ENCODE data around the gene SLC2A1. TPM values are rescaled to one million over a fixed set of nuclear protein-coding genes. Genes with fewer than 3 reads are reported as not detected.

SLC2A1 gene
- total and polyA plus RNA-seq, 9 of the 15 experiments (the other 6 are each of a cell fraction or from before 2014, with no cell fraction given): 12.6 to 153 (median 48.0) TPM

- H3K9me1 ChIP-seq (ENCODE audit: control insufficient read depth, insufficient read depth, low read length): no peaks in the 10 kb centered on the region
- intact Hi-C loops (cut with micrococcal nuclease) (no loop called here), in situ Hi-C loops (cut with MboI) (no loop called here)
- no peak for ATAC-seq
- no peaks in the 10 kb centered on the region for H4K20me1 ChIP-seq (replicated peaks; ENCODE audit: control insufficient read depth, insufficient read depth, low read length)
- WGBS (ENCODE audit: insufficient coverage, low coverage, missing lambda C conversion rate): 65% methylated on average over 14 of the region's 14 CpGs
- TF ChIP-seq ZNF644 (tag; IDR thresholded peaks at IDR 0.05; ENCODE audit: low read depth) (no peak), YBX1 (IDR thresholded peaks at IDR 0.05) (no peak), HDAC3 (IDR thresholded peaks at IDR 0.05; ENCODE audit: borderline replicate concordance, partially characterized antibody) (no peak), ZFP36 (IDR thresholded peaks at IDR 0.05; ENCODE audit: low read depth, low read length, partially characterized antibody) (no peak), PYGO2 (tag; IDR thresholded peaks at IDR 0.05) (no peak), FOSL1 (tag; conservative IDR thresholded peaks at IDR 0.05) (no peak), CCNT2 (IDR thresholded peaks at IDR 0.05; ENCODE audit: borderline replicate concordance, extremely low read depth, insufficient read length, low read depth, low read length) (no peak)
- H3K36me3 ChIP-seq (ENCODE audit: control insufficient read depth, insufficient read depth, low read length): no peaks in the 10 kb centered on the region; the same call in 2 of the 3 replicates
- H3K27me3 ChIP-seq (ENCODE audit: control insufficient read depth in 2 of 2, insufficient read depth in 2 of 2, low read length in 2 of 2): no peaks in the 10 kb centered on the region
- POLR2A ChIA-PET: no interaction called here
- CTCF ChIA-PET (ENCODE audit: low intra/inter-chr PET ratio): no interaction called here
- H3K9ac ChIP-seq (ENCODE audit: insufficient read depth in 1 of 2, low read depth in 2 of 2, low read length in 2 of 2): peak overlapping the region in 1 of 2 experiments; percentile 29; a peak in 1 of 4 replicates
- no peak overlapping the region for H3K4me2 ChIP-seq (ENCODE audit: insufficient read depth, low read length)
- no peak overlapping the region for H2AFZ ChIP-seq (ENCODE audit: low read depth, low read length)
- no peaks in the 10 kb centered on the region for H3K9me3 ChIP-seq (replicated peaks; ENCODE audit: control insufficient read depth, insufficient read depth, low read depth, low read length)
- no peak overlapping the region for H3K4me3 ChIP-seq
- H3K79me2 ChIP-seq (ENCODE audit: control insufficient read depth, insufficient read depth, low read length): no peaks in the 10 kb centered on the region
- peaks cover 20 to 25% of the 10 kb centered on the region in 2 experiments for H3K4me1 ChIP-seq (replicated peaks in 1 of 2; ENCODE audit: control insufficient read depth in 2 of 2, insufficient read depth in 2 of 2, low read length in 2 of 2)
- DNase-seq (ENCODE audit: extremely low read depth in 1 of 4, low spot score in 3 of 4): no peak
- no peak overlapping the region for H3K27ac ChIP-seq (ENCODE audit: extremely low read depth, low read depth, low read length)
- no peak for FAIRE-seq
- no TSS peak for BruUV-seq (replicated peaks)
Measured at GRCh38 chr1:42978317-42979035, 19.8 kb upstream of the SLC2A1 start.
